ENCODE data around the gene ATXN1.

The ATXN1 gene

GRCh38 chr6:16670183-16670582 lies 91.1 kb downstream of the ATXN1 start:
- no peak for DNase-seq

GRCh38 chr6:16669227-16669626 lies 92.0 kb downstream of the ATXN1 start:
- DNase-seq = no peak

- no peak for DNase-seq
These were observed 93.8 kb downstream of the ATXN1 start for GRCh38 chr6:16667509-16667908.

GRCh38 chr6:16665992-16666391 lies 95.3 kb downstream of the ATXN1 start:
- no peak for DNase-seq

- DNase-seq = no peak
These were observed 96.1 kb downstream of the ATXN1 start for GRCh38 chr6:16665182-16665581.

GRCh38 chr6:16663901-16664300 lies 97.4 kb downstream of the ATXN1 start:
- DNase-seq = no peak

- no peak for DNase-seq
These were observed 101.1 kb downstream of the ATXN1 start for GRCh38 chr6:16660157-16660497.

GRCh38 chr6:16659466-16660156 lies 101.6 kb downstream of the ATXN1 start:
- DNase-seq = no peak

- no peak for DNase-seq
These were observed 102.8 kb downstream of the ATXN1 start for GRCh38 chr6:16658348-16659034.

- DNase-seq = no peak
These were observed 103.5 kb downstream of the ATXN1 start for GRCh38 chr6:16657768-16658167.

GRCh38 chr6:16656451-16656850 lies 104.8 kb downstream of the ATXN1 start:
- no peak for DNase-seq

- no peak for DNase-seq
These were observed 106.6 kb downstream of the ATXN1 start for GRCh38 chr6:16654701-16655100.

- no peak for DNase-seq
These were observed 108.0 kb downstream of the ATXN1 start for GRCh38 chr6:16653226-16653625.

GRCh38 chr6:16651871-16652270 lies 109.4 kb downstream of the ATXN1 start:
- DNase-seq = no peak

- DNase-seq = no peak
These were observed 111.4 kb downstream of the ATXN1 start for GRCh38 chr6:16649890-16650289.

- DNase-seq = no peak
These were observed 112.0 kb downstream of the ATXN1 start for GRCh38 chr6:16649241-16649640.

- DNase-seq = no peak
These were observed 113.3 kb downstream of the ATXN1 start for GRCh38 chr6:16648003-16648402.

GRCh38 chr6:16647422-16647821 lies 113.8 kb downstream of the ATXN1 start:
- no peak for DNase-seq

- no peak for DNase-seq
These were observed 116.6 kb downstream of the ATXN1 start for GRCh38 chr6:16644540-16645250.

- DNase-seq = no peak
These were observed 121.4 kb downstream of the ATXN1 start for GRCh38 chr6:16639684-16640480.

GRCh38 chr6:16637635-16638034 lies 123.6 kb downstream of the ATXN1 start:
- no peak for DNase-seq

- no peak for DNase-seq
These were observed 125.3 kb downstream of the ATXN1 start for GRCh38 chr6:16635810-16636602.
